CD4-positive, alpha-beta T cell treated with Interleukin-21 for 1 hour (primary cell): ENCODE results near the gene ALK.

Experiments used
- DNase-seq: peaks from one replicate; pipeline ENCODE4 v3.0.0-alpha.2; 2020

Gene ALK

GRCh38 chr2:29573147-29573546, 348.2 kb downstream of the ALK start:
- DNase-seq = no peak

- DNase-seq = no peak
These were observed 350.8 kb downstream of the ALK start for GRCh38 chr2:29570539-29570938.

- no peak for DNase-seq
These were observed 353.4 kb downstream of the ALK start for GRCh38 chr2:29567906-29568520.

DNA sequence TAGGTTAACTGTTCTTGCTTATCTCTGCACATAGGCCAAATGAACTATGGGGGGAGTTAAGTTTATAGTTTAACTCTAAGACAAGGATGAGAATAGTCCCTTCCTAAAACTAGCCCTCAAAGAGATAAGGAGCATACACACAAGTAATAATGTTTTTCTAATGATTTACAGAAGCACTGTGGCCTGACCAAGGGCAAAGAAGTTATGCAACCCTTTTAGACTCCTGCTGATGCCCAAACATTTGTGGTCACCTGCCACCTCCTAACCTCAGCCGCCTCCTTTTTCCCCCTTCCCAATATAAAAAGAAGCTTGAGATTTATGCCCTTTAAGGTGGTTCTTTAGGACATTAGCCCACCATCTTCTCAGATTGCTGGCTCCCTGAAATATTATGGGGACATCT, 357.7 kb downstream of the ALK start:
- no peak for DNase-seq

- no peak for DNase-seq
These were observed 358.5 kb downstream of the ALK start for GRCh38 chr2:29562896-29563295.

- DNase-seq = no peak
These were observed 359.1 kb downstream of the ALK start for GRCh38 chr2:29562319-29562718.

GRCh38 chr2:29561628-29562027, 359.8 kb downstream of the ALK start:
- no peak for DNase-seq

- no peak for DNase-seq
These were observed 360.2 kb downstream of the ALK start for GRCh38 chr2:29561181-29561580.

DNA sequence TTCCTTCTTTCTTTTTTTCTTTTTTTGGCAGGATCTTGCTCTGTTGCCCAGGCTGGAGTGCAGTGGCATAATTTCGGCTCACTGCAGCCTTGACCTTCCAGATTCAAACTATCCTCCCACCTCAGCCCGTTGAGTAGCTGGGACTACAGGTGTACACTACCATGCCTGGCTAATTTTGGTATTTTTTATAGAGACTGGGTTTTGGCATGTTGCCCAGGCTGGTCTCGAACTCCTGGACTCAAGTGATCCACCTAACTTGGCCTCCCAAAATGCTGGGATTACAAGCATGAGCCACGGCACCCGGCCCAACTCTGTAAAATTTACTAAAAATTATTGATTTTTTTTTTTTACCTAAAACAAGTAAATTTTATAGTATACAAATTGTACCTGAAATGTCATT, 360.8 kb downstream of the ALK start:
- DNase-seq = no peak

GRCh38 chr2:29560030-29560429, 361.4 kb downstream of the ALK start:
- DNase-seq = no peak

GRCh38 chr2:29559578-29559977, 361.8 kb downstream of the ALK start:
- no peak for DNase-seq

- no peak for DNase-seq
These were observed 363.3 kb downstream of the ALK start for GRCh38 chr2:29558097-29558496.

DNA sequence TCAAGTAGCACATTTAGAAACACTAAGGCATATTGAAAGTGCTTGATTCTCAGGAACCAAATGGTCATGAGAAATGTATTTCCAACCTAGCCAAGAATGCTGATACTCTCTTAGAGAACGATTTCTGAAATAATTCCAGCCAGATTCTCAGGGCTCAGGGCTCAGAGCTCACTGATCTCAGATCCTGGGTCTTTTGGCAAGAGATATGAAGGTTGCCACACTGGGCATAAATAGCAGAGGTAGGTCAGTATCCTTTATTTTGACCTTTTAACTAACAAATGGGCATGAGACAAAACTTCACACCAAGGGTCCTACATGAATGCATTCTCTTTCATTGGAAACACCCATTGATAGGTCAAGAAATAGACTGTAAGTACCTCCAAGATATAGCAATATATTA, 364.1 kb downstream of the ALK start:
- no peak for DNase-seq

DNA sequence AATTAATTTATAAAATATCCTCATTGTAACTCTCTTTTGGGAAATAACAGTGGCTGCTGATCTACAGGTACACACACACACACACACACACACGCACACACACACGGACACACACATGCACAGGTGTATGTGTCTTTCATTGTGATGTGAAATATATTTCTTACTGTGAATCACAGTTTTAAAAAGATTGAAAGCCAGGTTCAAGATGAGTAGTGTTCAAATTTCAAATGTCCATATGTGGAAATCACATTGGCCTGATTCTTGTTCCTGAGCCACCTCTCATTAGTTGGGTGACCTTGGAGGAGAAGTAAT, 372.4 kb downstream of the ALK start:
- DNase-seq = no peak

DNA sequence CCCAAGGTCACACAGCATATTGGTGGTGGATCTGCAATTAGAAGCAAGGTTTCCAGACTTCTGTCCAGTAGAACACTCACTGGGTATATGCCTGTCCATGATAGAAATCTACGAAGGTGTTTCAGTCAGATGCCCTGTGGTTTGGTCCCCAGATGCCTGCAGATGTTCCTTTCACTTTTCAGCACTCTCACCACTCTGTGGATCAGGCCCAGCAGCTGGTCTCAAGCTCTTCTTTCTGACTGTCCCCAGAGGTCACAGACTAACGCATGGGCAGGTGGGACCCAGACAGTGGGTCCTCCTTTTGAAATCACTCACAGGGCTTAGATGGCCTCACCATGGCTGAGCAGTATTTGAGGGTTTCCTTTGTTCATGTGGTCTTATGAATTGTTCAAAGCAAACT, 376.5 kb downstream of the ALK start:
- DNase-seq = no peak

DNA sequence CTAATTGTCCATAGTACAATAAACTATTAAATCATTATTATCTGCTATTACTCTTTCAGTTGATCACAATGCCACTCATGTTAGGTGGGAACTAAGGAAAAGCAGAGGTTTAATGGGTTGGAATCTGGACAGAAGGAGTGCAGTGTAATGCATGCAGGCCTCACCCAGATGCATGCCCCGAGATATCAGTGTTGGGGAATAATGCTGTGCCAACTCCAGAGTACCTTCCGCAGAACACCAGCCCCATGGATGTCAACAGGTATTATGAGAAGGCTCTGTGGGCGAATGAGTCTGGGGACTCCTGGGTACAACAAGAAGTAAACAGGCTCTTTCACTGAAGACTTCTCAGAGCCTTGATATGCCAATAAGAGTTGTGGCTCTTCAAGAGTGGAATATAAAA, 377.4 kb downstream of the ALK start:
- no peak for DNase-seq

DNA sequence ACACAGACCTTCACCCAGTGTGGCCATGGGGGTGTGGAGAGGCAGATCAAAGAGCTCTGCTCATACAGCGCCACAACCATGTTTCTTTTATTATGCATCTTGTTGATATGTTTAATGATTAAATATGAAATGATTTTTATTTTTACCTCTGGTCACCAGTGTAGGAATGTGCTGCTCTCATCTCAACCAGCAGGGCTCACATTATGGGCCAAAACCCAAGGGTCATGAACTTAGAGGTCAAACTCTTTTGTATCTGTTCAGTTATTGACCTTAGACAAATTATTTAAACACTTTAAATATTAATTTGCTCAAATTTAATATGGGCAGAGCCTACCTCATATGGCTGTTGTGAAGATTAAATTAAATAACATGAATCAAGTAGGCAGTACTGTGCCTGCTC, 386.2 kb downstream of the ALK start:
- no peak for DNase-seq

- no peak for DNase-seq
These were observed 388.9 kb downstream of the ALK start for GRCh38 chr2:29532436-29532835.

GRCh38 chr2:29531626-29532025, 389.8 kb downstream of the ALK start:
- DNase-seq = no peak

DNA sequence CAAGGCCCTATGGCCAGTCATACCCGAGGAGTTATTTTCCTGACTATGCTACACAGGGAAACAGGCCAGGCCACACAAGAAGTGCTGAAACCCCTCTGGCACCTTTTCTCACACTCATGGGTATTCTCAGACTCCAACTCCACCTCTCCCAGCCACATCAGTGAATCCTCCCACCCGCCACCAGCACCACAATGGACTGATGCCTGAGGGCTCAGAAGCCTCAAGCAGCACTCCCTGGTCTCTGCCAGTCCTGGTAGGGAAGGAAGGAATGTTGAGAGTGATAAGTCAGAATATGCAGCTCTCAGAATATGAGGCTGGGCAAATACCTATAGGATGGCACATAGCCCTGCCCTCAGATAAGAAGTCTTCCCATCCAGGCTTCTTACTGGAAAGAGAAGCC, 391.1 kb downstream of the ALK start:
- DNase-seq = no peak

DNA sequence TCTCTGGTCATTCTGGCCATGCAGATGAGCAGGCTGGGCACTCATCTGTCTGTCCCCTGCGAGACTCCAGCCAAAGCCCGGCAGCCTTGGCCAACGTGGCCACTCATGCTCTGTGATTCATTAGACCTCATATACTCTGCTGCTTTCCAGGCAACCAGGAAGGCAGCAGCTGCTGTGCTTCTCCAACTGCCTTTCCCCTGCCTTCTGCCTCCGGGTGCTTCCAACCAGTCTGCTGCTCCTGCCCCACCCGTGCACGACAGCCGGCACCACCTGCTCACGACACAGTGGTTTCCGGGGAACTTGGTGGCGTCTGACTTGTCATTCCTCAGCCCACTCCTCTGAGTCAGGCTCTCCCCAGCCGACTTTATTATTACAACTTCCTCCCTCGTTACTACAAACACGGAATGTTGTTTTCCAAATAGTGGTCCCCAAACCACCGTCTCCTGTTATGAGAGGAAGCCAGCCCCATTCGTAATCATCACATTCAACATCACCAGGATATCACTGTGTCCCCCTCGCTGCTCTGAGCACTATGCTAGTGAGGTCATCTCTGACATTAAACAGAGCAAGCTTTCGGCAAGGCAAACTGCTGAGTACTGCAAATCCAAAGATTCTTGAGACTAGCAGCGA, 392.4 kb downstream of the ALK start:
- no peak for DNase-seq

GRCh38 chr2:29528371-29528770, 393.0 kb downstream of the ALK start:
- DNase-seq = no peak

DNA sequence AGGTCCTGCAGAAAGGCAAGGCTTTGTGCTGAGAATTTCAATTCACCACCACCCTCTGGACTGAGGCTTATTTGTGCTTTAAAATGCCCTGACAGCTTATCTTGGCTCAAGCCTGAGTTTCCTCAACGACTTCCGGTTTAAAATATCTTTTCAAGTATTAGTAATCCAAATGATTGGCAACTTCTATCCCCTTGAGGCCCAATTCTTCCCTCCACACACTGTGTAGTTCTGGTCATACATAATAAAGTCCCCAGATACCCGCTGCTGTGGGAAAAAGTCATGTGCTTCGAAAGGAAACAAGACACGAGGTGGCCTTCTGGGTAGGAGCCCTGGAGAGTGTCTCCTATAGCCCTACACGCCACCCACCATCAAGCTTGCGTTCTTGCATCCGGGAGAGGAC, 393.4 kb downstream of the ALK start:
- no peak for DNase-seq

DNA sequence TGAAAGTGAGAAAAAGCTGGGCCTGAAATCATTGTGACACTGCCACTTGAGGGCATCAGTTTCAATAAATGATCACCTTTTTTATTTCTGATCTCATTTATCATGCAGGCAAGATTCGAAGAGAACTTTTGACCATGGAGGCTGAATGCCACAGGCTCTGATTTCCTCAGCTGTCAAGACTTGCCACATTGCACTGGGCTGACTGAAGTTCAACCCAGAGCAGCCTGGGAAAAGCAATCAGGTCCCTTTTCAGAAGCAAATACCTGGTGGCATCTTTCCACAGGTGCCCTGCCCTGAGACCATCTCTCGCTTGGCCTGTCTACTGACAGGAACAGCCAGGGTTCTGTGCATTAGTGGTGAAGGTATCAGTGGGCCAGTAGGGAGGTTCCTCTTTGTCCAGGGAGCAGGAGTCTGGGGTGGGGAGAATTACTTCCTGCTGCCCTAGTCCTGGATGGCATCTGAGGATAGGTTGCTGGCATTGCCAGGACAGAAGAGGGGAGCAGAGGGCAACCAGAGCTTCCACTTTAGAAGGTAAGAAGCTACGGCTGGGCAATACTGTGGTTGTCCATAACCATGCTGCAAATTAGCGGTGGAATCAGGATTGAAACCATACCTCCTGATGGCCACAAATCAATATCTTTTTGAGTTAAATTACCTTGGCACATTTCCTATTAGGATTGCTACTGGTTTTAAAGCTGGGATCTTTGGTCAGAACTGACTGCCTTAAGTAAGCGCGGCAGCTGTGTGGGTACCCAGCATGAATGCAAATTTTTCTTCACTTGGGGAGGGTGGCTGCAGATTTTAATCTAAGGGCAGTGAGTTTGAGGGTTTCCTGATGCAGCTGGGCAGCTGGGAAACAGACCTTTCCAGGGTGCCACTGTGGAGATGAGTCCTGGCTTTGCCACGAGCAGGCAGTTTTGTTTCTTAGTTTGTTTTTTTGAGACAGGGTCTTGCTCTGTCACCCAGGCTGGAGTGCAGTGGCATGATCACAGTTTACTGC, 394.5 kb downstream of the ALK start:
- no peak for DNase-seq
